ENCODE data around the gene CXCL13.
"Not testable (repeated sequence)": the region's sequence is repeated elsewhere in the genome, so short reads cannot be mapped to it uniquely, and the experiment has no call there.

CXCL13 gene

GRCh38 chr4:77605210-77605902 is at the start of gene CXCL13:
Gene CXCL13, plus strand, starts transcription at chr4:77605820. Its CDS starts 46 bp downstream, at chr4:77605866.
- DNase-seq (ENCODE audit: low read depth, low spot score) = no peak

GRCh38 chr4:77560170-77560569 is 45.5 kb upstream of the CXCL13 start:
- no peak for DNase-seq (ENCODE audit: low read depth, low spot score)

- not testable (repeated sequence) for DNase-seq (ENCODE audit: low read depth, low spot score)
Observed at GRCh38 chr4:77561720-77562119, 43.9 kb upstream of the CXCL13 start.

- DNase-seq (ENCODE audit: low read depth, low spot score) = no peak
Observed at GRCh38 chr4:77564231-77564630, 41.4 kb upstream of the CXCL13 start.

GRCh38 chr4:77566148-77566547 is 39.5 kb upstream of the CXCL13 start:
- no peak for DNase-seq (ENCODE audit: low read depth, low spot score)

- DNase-seq (ENCODE audit: low read depth, low spot score) = no peak
Observed at GRCh38 chr4:77567549-77567948, 38.1 kb upstream of the CXCL13 start.

- DNase-seq (ENCODE audit: low read depth, low spot score) = not testable (repeated sequence)
Observed at GRCh38 chr4:77570508-77571214, 35.0 kb upstream of the CXCL13 start.

- DNase-seq (ENCODE audit: low read depth, low spot score) = no peak
Observed at GRCh38 chr4:77576351-77576750, 29.3 kb upstream of the CXCL13 start.

- DNase-seq (ENCODE audit: low read depth, low spot score) = no peak
Observed at GRCh38 chr4:77578145-77578544, 27.5 kb upstream of the CXCL13 start.

GRCh38 chr4:77579406-77580076 is 26.1 kb upstream of the CXCL13 start:
- DNase-seq (ENCODE audit: low read depth, low spot score) = no peak

GRCh38 chr4:77581724-77582123 is 23.9 kb upstream of the CXCL13 start:
- no peak for DNase-seq (ENCODE audit: low read depth, low spot score)

GRCh38 chr4:77582156-77582555 is 23.5 kb upstream of the CXCL13 start:
- DNase-seq (ENCODE audit: low read depth, low spot score) = peak; percentile 32

- no peak for DNase-seq (ENCODE audit: low read depth, low spot score)
Observed at GRCh38 chr4:77582711-77583110, 22.9 kb upstream of the CXCL13 start.

GRCh38 chr4:77586951-77587383 is 18.7 kb upstream of the CXCL13 start:
- DNase-seq (ENCODE audit: low read depth, low spot score) = no peak

GRCh38 chr4:77590482-77590881 is 15.1 kb upstream of the CXCL13 start:
- DNase-seq (ENCODE audit: low read depth, low spot score) = no peak

GRCh38 chr4:77591532-77591931 is 14.1 kb upstream of the CXCL13 start:
- DNase-seq (ENCODE audit: low read depth, low spot score) = no peak

- no peak for DNase-seq (ENCODE audit: low read depth, low spot score)
Observed at GRCh38 chr4:77593101-77593500, 12.5 kb upstream of the CXCL13 start.

GRCh38 chr4:77593993-77594392 is 11.6 kb upstream of the CXCL13 start:
- no peak for DNase-seq (ENCODE audit: low read depth, low spot score)

- no peak for DNase-seq (ENCODE audit: low read depth, low spot score)
Observed at GRCh38 chr4:77595364-77595973, 10.2 kb upstream of the CXCL13 start.

- no peak for DNase-seq (ENCODE audit: low read depth, low spot score)
Observed at GRCh38 chr4:77599378-77599777, 6.2 kb upstream of the CXCL13 start.

GRCh38 chr4:77600521-77601451 is 4.8 kb upstream of the CXCL13 start:
- DNase-seq (ENCODE audit: low read depth, low spot score) = no peak

Data from smooth muscle cell of the brain vasculature (primary cell).